ENCODE results near the gene IGF1R. TPM values are rescaled to one million over a fixed set of nuclear protein-coding genes. Genes with fewer than 3 reads are reported as not detected.

Gene IGF1R
- total RNA-seq, 1 donor from 2014 or later: 62.7 TPM

DNA sequence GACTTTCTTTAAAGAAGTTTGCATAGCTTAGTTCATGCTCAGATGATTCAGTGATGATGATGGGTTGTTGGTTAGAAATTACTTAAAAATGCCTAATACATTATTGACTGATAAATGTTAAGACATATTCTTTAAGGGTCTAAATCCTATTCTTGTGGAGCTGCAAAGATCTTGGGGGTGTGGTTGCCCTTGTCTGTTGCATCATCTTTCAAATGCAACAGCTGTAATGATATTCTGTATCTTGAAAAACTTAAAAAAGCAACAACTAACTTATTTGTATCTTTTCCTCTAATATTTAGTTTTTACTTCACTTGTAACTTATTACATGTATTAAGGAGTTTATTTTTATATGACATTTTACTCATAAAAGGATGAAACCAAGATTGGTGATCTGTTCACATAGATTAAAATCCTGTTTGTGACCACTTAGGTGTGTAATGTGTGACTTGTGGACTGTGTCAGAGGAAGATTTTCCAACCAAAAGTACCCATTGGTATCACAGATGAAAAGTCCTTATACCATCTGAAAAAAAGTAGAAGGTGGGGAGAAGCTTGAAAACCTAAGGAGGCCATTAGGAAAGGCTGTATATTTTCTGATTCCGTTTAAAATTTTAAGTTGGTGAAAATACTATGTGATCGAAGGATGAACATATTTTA is 142.8 kb downstream of the IGF1R start:
- H3K36me3 ChIP-seq (ENCODE audit: control insufficient read depth, insufficient read depth, low read length): no peaks in the 10 kb centered on the region
- no peak for TF ChIP-seq CTCF (IDR thresholded peaks at IDR 0.05; ENCODE audit: insufficient read depth, low read length, poor library complexity, severe bottlenecking)
- H3K4me3 ChIP-seq (ENCODE audit: low read depth, low read length): no peak overlapping the region
- no peak for DNase-seq (ENCODE audit: low read depth)
- H3K27me3 ChIP-seq (ENCODE audit: control insufficient read depth, insufficient read depth, low read length): no peaks in the 10 kb centered on the region

DNA sequence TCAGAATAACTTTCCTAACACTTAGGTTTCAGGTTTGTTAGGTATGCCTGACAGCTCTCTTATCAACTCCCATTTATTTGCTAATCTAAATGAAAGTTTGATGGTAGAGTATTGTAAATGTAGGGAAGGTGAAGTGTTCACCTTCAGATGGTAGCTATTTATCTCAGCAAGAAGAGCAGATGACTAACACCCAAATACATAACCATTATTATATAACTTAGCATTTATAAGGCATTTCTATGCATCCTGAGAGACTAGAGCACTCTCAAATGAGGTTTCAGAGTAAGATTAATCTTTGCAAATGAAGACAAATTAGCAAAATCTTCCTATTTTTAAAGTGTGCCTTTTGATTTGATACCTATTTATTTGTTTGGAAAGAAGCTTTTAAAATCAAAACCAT is 143.8 kb downstream of the IGF1R start:
- H3K4me3 ChIP-seq (ENCODE audit: low read depth, low read length): no peak overlapping the region
- H3K27me3 ChIP-seq (ENCODE audit: control insufficient read depth, insufficient read depth, low read length): no peaks in the 10 kb centered on the region
- no peak for DNase-seq (ENCODE audit: low read depth)
- no peak for TF ChIP-seq CTCF (IDR thresholded peaks at IDR 0.05; ENCODE audit: insufficient read depth, low read length, poor library complexity, severe bottlenecking)
- H3K36me3 ChIP-seq (ENCODE audit: control insufficient read depth, insufficient read depth, low read length): no peaks in the 10 kb centered on the region

DNA sequence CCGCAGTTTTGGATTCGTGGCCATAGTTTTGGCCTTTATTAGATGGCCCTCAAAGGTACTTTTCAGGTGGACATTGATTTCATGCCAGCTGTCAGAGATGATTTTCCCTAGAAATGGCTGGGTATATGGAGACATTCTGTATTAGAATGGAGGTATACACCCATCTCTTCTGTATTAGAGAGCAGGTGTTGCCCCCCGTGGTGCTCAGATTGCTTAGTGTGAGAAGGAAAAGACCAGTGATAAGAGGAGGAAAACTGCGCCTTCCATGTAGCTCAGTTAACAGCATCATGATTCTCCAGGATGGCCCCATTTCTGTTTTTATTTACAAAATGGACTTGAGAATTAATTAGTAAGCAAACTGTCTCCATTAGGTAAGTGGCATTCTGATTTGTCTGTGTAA is 145.9 kb downstream of the IGF1R start:
- Histone ChIP-seq H3K36me3 (ENCODE audit: control insufficient read depth, insufficient read depth, low read length) (no peaks in the 10 kb centered on the region), H3K4me3 (ENCODE audit: low read depth, low read length) (no peak overlapping the region), H3K27me3 (ENCODE audit: control insufficient read depth, insufficient read depth, low read length) (no peaks in the 10 kb centered on the region)
- DNase-seq (ENCODE audit: low read depth): no peak
- no peak for TF ChIP-seq CTCF (IDR thresholded peaks at IDR 0.05; ENCODE audit: insufficient read depth, low read length, poor library complexity, severe bottlenecking)

DNA sequence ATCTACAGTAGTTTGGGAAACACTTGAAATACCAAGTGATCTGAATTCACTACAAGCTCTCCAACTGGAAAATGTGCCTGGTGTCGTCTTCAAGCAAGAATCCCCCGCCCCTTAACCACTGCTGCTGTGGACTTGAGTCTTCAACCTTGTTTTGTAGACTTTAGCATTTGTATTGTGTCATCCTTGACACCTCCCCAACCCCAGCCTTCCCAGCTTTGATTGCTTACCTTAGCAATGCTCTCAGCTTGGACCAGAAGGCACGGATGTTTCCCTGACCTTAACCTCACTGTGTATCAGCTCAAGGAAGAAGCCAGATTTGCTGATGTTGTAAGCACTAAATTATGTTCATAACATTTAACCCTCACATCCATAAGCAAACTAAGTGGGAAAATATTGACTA is 146.4 kb downstream of the IGF1R start:
- Histone ChIP-seq H3K36me3 (ENCODE audit: control insufficient read depth, insufficient read depth, low read length) (no peaks in the 10 kb centered on the region), H3K4me3 (ENCODE audit: low read depth, low read length) (no peak overlapping the region), H3K27me3 (ENCODE audit: control insufficient read depth, insufficient read depth, low read length) (no peaks in the 10 kb centered on the region)
- no peak for DNase-seq (ENCODE audit: low read depth)
- no peak for TF ChIP-seq CTCF (IDR thresholded peaks at IDR 0.05; ENCODE audit: insufficient read depth, low read length, poor library complexity, severe bottlenecking)

GRCh38 chr15:98795980-98796379 is 147.6 kb downstream of the IGF1R start:
- no peaks in the 10 kb centered on the region for H3K27me3 ChIP-seq (ENCODE audit: control insufficient read depth, insufficient read depth, low read length)
- H3K36me3 ChIP-seq (ENCODE audit: control insufficient read depth, insufficient read depth, low read length): no peaks in the 10 kb centered on the region
- no peak for DNase-seq (ENCODE audit: low read depth)
- no peak overlapping the region for H3K4me3 ChIP-seq (ENCODE audit: low read depth, low read length)
- TF ChIP-seq CTCF (IDR thresholded peaks at IDR 0.05; ENCODE audit: insufficient read depth, low read length, poor library complexity, severe bottlenecking): no peak

GRCh38 chr15:98796685-98797357 is 148.5 kb downstream of the IGF1R start:
- Histone ChIP-seq H3K4me3 (ENCODE audit: low read depth, low read length) (no peak overlapping the region), H3K36me3 (ENCODE audit: control insufficient read depth, insufficient read depth, low read length) (no peaks in the 10 kb centered on the region), H3K27me3 (ENCODE audit: control insufficient read depth, insufficient read depth, low read length) (no peaks in the 10 kb centered on the region)
- no peak for DNase-seq (ENCODE audit: low read depth)
- TF ChIP-seq CTCF (IDR thresholded peaks at IDR 0.05; ENCODE audit: insufficient read depth, low read length, poor library complexity, severe bottlenecking): no peak
